ENCODE measurements around the gene RAMP2.

The RAMP2 gene

GRCh38 chr17:42772945-42773289 lies 11.9 kb downstream of the RAMP2 start:
- no peak for DNase-seq

GRCh38 chr17:42773290-42774035 lies 12.4 kb downstream of the RAMP2 start, which contains the start of gene VPS25:
Gene VPS25 (plus strand): TSS chr17:42773449. CDS start chr17:42773476, 27 bp downstream.
- no peak for DNase-seq

GRCh38 chr17:42774066-42774745 lies 13.2 kb downstream of the RAMP2 start:
- no peak for DNase-seq

GRCh38 chr17:42775534-42776098 lies 14.6 kb downstream of the RAMP2 start:
- DNase-seq, result no peak

GRCh38 chr17:42778570-42778969 lies 17.5 kb downstream of the RAMP2 start:
- no peak for DNase-seq

- DNase-seq, result no peak
Measured at GRCh38 chr17:42779304-42779935, 18.4 kb downstream of the RAMP2 start.

- no peak for DNase-seq
Measured at GRCh38 chr17:42779936-42780850, 19.2 kb downstream of the RAMP2 start, which contains the start of gene WNK4. Gene WNK4 (plus strand): TSS chr17:42780610. CDS start chr17:42780699, 89 bp downstream.

GRCh38 chr17:42780851-42781638 lies 20.0 kb downstream of the RAMP2 start:
- DNase-seq, result no peak

- no peak for DNase-seq
Measured at GRCh38 chr17:42781639-42782165, 20.7 kb downstream of the RAMP2 start.

GRCh38 chr17:42782166-42783061 lies 21.4 kb downstream of the RAMP2 start:
- no peak for DNase-seq

- DNase-seq, result no peak
Measured at GRCh38 chr17:42783062-42783790, 22.2 kb downstream of the RAMP2 start.

GRCh38 chr17:42783791-42784138 lies 22.7 kb downstream of the RAMP2 start:
- DNase-seq, result no peak

GRCh38 chr17:42784409-42784808 lies 23.4 kb downstream of the RAMP2 start:
- DNase-seq, result no peak

GRCh38 chr17:42784811-42785592 lies 24.0 kb downstream of the RAMP2 start:
- DNase-seq, result no peak

- DNase-seq, result no peak
Measured at GRCh38 chr17:42787266-42787665, 26.2 kb downstream of the RAMP2 start.

- no peak for DNase-seq
Measured at GRCh38 chr17:42791948-42792347, 30.9 kb downstream of the RAMP2 start.

- no peak for DNase-seq
Measured at GRCh38 chr17:42792545-42792944, 31.5 kb downstream of the RAMP2 start.

GRCh38 chr17:42795061-42795460 lies 34.0 kb downstream of the RAMP2 start:
- DNase-seq, result no peak

- DNase-seq, result no peak
Measured at GRCh38 chr17:42795465-42795864, 34.4 kb downstream of the RAMP2 start.

All from NCI-H1417 treated with DMSO at 0.1 percent for 48 hours (cell line).